HCT116 (cell line): Measurements from ENCODE around the gene CCDC187. TPM values are rescaled to one million over a fixed set of nuclear protein-coding genes. Genes with fewer than 3 reads are reported as not detected.

Experiments used
- ATAC-seq: fragments of 200-7000 bp; cut with Tn5 transposase; 2 replicates; pipeline ENCODE4 v1.9.1; 2020; ENCODE audit warnings: mild to moderate bottlenecking, moderate library complexity
- BruUV-seq: library from RNA; stranded (reverse); fragments of 400-500 nt; replicated peaks from 2 replicates; lab custom pipeline; 2021; lab: Mats Ljungman, UMichigan
- CTCF ChIA-PET: fragments of 300-600 bp; sonication (Branson Sonifier 250); formaldehyde crosslinking; loops from one replicate; lab custom pipeline; 2021; ENCODE audit warnings: antibody characterized with exemption; lab: Charles Lee
- POLR2A ChIA-PET: fragments of 300-600, 350-600 bp; sonication (Branson Sonifier 250); formaldehyde crosslinking; loops from one replicate; lab custom pipeline; 2021; ENCODE audit warnings: antibody characterized with exemption; lab: Charles Lee
- RAD21 ChIA-PET, 2 experiments: fragments of 300-600 bp; sonication (Branson Sonifier 250); formaldehyde crosslinking; loops; one replicate each; lab custom pipeline; 2023; ENCODE audit warnings: low total read pairs in 2 of 2; ENCODE audit not compliant: uncharacterized antibody in 2 of 2, unreplicated experiment in 2 of 2, low non-redundant PET in 1 of 2; lab: Charles Lee
- DNase-seq: peaks from one replicate; pipeline ENCODE4 v3.0.0-alpha.2; 2010; ENCODE audit warnings: low read depth, low spot score
- H2AFZ ChIP-seq: fragments of 200-600 bp; shearing (Covaris generic), sonication (generic); 2 replicates; pipeline ENCODE4 v1.6.1; 2017; ENCODE audit warnings: low read depth, mixed run types, mixed read lengths, antibody characterized with exemption, low read length; ENCODE audit not compliant: poor library complexity, severe bottlenecking
- H3K27ac ChIP-seq: 2 replicates; pipeline ENCODE4 v1.5.1; 2012; ENCODE audit warnings: low read depth, low read length
- H3K27me3 ChIP-seq: fragments of 200-600 bp; sonication (generic); 2 replicates; pipeline ENCODE4 v1.6.1; 2016; ENCODE audit warnings: mixed run types, low read length, mixed read lengths; ENCODE audit not compliant: insufficient read depth
- H3K36me3 ChIP-seq, 2 experiments: fragments of 200-500 bp in 1 of 2; fragments of 200-600 bp in 1 of 2; sonication (Bioruptor generic) in 1 of 2; sonication (generic) in 1 of 2; 2 replicates each; pipeline versions ENCODE4 v1.5.1 to v1.6.1; 2014 to 2016; ENCODE audit warnings: low read length in 2 of 2, inconsistent platforms in 1 of 2, mixed read lengths in 1 of 2, mixed run types in 1 of 2; ENCODE audit not compliant: insufficient read depth in 2 of 2, control insufficient read depth in 1 of 2
- H3K4me1 ChIP-seq, 2 experiments: fragments of 200-600 bp in 1 of 2; sonication (generic) in 1 of 2; 2 replicates each; pipeline versions ENCODE4 v1.5.1 to v1.6.1; 2012 to 2017; ENCODE audit warnings: low read length in 2 of 2, inconsistent platforms in 1 of 2, mild to moderate bottlenecking in 1 of 2, mixed read lengths in 1 of 2, mixed run types in 1 of 2, moderate library complexity in 1 of 2; ENCODE audit not compliant: insufficient read depth in 2 of 2, control insufficient read depth in 1 of 2
- H3K4me2 ChIP-seq: fragments of 200-600 bp; sonication (generic); 2 replicates; pipeline ENCODE4 v1.6.1; 2017; ENCODE audit warnings: mixed run types, low read length, mixed read lengths
- H3K4me3 ChIP-seq, 2 experiments: fragments of 200-600 bp in 1 of 2; sonication (generic) in 1 of 2; replicated peaks in 1 of 2; 2 replicates each; pipeline ENCODE4 v1.5.1; 2011 to 2016; ENCODE audit warnings: low read length in 2 of 2, control low read depth in 1 of 2, low read depth in 1 of 2, mild to moderate bottlenecking in 1 of 2, mixed read lengths in 1 of 2, mixed run types in 1 of 2
- H3K79me2 ChIP-seq: fragments of 200-600 bp; sonication (generic); 2 replicates; pipeline ENCODE4 v1.6.1; 2017; ENCODE audit warnings: mild to moderate bottlenecking, mixed run types, low read length, moderate library complexity, mixed read lengths; ENCODE audit not compliant: insufficient read depth
- H3K9ac ChIP-seq: fragments of 200-600 bp; sonication (generic); 2 replicates; pipeline ENCODE4 v1.6.1; 2016; ENCODE audit warnings: low read length, mixed read lengths
- H3K9me2 ChIP-seq: fragments of 200-600 bp; sonication (generic), shearing (Covaris generic); 2 replicates; pipeline ENCODE4 v1.6.1; 2017; ENCODE audit warnings: mixed run types, mild to moderate bottlenecking, moderate library complexity; ENCODE audit not compliant: insufficient read depth
- H3K9me3 ChIP-seq, 2 experiments: fragments of 200-500 bp in 1 of 2; fragments of 200-600 bp in 1 of 2; sonication (Bioruptor generic) in 1 of 2; sonication (generic) in 1 of 2; 2 replicates each; pipeline ENCODE4 v1.6.1; 2014 to 2017; ENCODE audit warnings: low read length in 2 of 2, mixed read lengths in 2 of 2, inconsistent platforms in 1 of 2, low read depth in 1 of 2, mild to moderate bottlenecking in 1 of 2, mixed run types in 1 of 2, moderate library complexity in 1 of 2; ENCODE audit not compliant: control insufficient read depth in 1 of 2, insufficient read depth in 1 of 2
- H4K20me1 ChIP-seq: fragments of 200-600 bp; sonication (generic), shearing (Covaris generic); 2 replicates; pipeline ENCODE4 v1.6.1; 2017; ENCODE audit warnings: mixed run types, mild to moderate bottlenecking, moderate library complexity; ENCODE audit not compliant: insufficient read depth
- ATF3 ChIP-seq: IDR thresholded peaks from 2 replicates; pipeline ENCODE4 v1.6.1; 2012
- ELF1 ChIP-seq: IDR thresholded peaks from 2 replicates; pipeline ENCODE4 v1.6.1; 2012; ENCODE audit warnings: low read depth, borderline replicate concordance
- EZH2 ChIP-seq: fragments of 200-600 bp; sonication (generic); IDR thresholded peaks from 2 replicates; pipeline ENCODE4 v1.6.1; 2017; ENCODE audit warnings: antibody characterized with exemption, mixed run types
- JUND ChIP-seq: IDR thresholded peaks from 2 replicates; pipeline ENCODE4 v1.6.1; 2012
- POLR2A ChIP-seq: IDR thresholded peaks from 2 replicates; pipeline ENCODE4 v1.7.0; 2011; ENCODE audit warnings: borderline replicate concordance; ENCODE audit not compliant: insufficient read depth, insufficient read length; ENCODE audit errors: extremely low read depth
- POLR2AphosphoS5 ChIP-seq: IDR thresholded peaks from 2 replicates; pipeline ENCODE4 v1.6.1; 2011; ENCODE audit warnings: mild to moderate bottlenecking, low read depth, low read length, moderate library complexity
- RAD21 ChIP-seq: IDR thresholded peaks from 2 replicates; pipeline ENCODE4 v1.6.1; 2012; ENCODE audit warnings: low read depth, mild to moderate bottlenecking
- REST ChIP-seq: IDR thresholded peaks from 2 replicates; pipeline ENCODE4 v1.6.1; 2012; ENCODE audit warnings: low read depth
- TCF7L2 ChIP-seq: IDR thresholded peaks from 2 replicates; pipeline ENCODE4 v1.7.0; 2011; ENCODE audit warnings: borderline replicate concordance, inconsistent platforms; ENCODE audit not compliant: insufficient read depth, insufficient read length; ENCODE audit errors: extremely low read depth
- YY1 ChIP-seq: IDR thresholded peaks from 2 replicates; pipeline ENCODE4 v1.6.1; 2011; ENCODE audit warnings: low read length, low read depth, moderate library complexity, mild to moderate bottlenecking; ENCODE audit not compliant: insufficient replicate concordance; ENCODE audit errors: extremely low read depth
- ZBTB33 ChIP-seq: IDR thresholded peaks from 2 replicates; pipeline ENCODE4 v1.6.1; 2011; ENCODE audit warnings: mild to moderate bottlenecking, low read length, moderate library complexity; ENCODE audit not compliant: insufficient replicate concordance; ENCODE audit errors: extremely low read depth
- ZNF274 ChIP-seq: fragments of 200-500 bp; sonication (Bioruptor generic); IDR thresholded peaks from 2 replicates; pipeline ENCODE4 v1.6.1; 2014; ENCODE audit warnings: mild to moderate bottlenecking, low read depth, low read length, inconsistent platforms
- intact Hi-C: fragments of 100-400 bp; cut with micrococcal nuclease; formaldehyde crosslinking; loops from 2 replicates; pipeline ENCODE4 v1.10.0; 2022
- total RNA-seq: library from RNA; stranded (reverse); gene quantifications from one replicate; pipeline ENCODE4 v1.2.1, GENCODE V29; 2021; ENCODE audit not compliant: unreplicated experiment

The CCDC187 gene
- total RNA-seq, 1 experiment from 2014 or later: 4.6 TPM

- DNase-seq: no peak
- BruUV-seq: no TSS peak
- H3K27me3 ChIP-seq: no peaks in the 10 kb centered on the region
- peaks cover 3 to 8% of the 10 kb centered on the region in 2 experiments; a peak in 3 of 4 replicates for H3K4me1 ChIP-seq
- RAD21 ChIA-PET: no interaction called here
- H3K9me3 ChIP-seq: no peaks in the 10 kb centered on the region
- no peak overlapping the region for H3K27ac ChIP-seq
- no peak overlapping the region for H3K4me3 ChIP-seq
- no peak for ATAC-seq
- no peaks in the 10 kb centered on the region; a peak in 1 of 4 replicates for H3K36me3 ChIP-seq
- TF ChIP-seq JUND: no peak
- TF ChIP-seq ZBTB33: no peak
- no peak for TF ChIP-seq ELF1
- no peak for TF ChIP-seq POLR2AphosphoS5
- no peak for TF ChIP-seq POLR2A
- TF ChIP-seq ATF3: no peak
- TF ChIP-seq ZNF274: no peak
- TF ChIP-seq REST: no peak
- TF ChIP-seq TCF7L2: no peak
- TF ChIP-seq YY1: no peak
- no peak for TF ChIP-seq EZH2
- TF ChIP-seq RAD21: no peak
- CTCF ChIA-PET: interaction anchor here (2.1 kb wide), 1 partner anchor 8 kb away, joined by 5 read pairs; no protein-coding TSS in a partner anchor
- H3K79me2 ChIP-seq: no peaks in the 10 kb centered on the region
- POLR2A ChIA-PET: no interaction called here
- H3K4me2 ChIP-seq: no peak overlapping the region
- no peaks in the 10 kb centered on the region for H4K20me1 ChIP-seq
- intact Hi-C loops: loop anchor here (2.0 kb wide), 1 partner anchor 63 kb away; the partner anchor contains the start of gene SNAPC4
- H2AFZ ChIP-seq: no peak overlapping the region
- no peak overlapping the region for H3K9ac ChIP-seq
- no peaks in the 10 kb centered on the region for H3K9me2 ChIP-seq
Measured at GRCh38 chr9:136337416-136338395, 33.8 kb upstream of the CCDC187 start.
